Measurements from ENCODE around the gene ARL16. TPM values are rescaled to one million over a fixed set of nuclear protein-coding genes. Genes with fewer than 3 reads are reported as not detected.

ARL16 gene
- total RNA-seq, 1 experiment from 2014 or later: 46.7 TPM

DNA sequence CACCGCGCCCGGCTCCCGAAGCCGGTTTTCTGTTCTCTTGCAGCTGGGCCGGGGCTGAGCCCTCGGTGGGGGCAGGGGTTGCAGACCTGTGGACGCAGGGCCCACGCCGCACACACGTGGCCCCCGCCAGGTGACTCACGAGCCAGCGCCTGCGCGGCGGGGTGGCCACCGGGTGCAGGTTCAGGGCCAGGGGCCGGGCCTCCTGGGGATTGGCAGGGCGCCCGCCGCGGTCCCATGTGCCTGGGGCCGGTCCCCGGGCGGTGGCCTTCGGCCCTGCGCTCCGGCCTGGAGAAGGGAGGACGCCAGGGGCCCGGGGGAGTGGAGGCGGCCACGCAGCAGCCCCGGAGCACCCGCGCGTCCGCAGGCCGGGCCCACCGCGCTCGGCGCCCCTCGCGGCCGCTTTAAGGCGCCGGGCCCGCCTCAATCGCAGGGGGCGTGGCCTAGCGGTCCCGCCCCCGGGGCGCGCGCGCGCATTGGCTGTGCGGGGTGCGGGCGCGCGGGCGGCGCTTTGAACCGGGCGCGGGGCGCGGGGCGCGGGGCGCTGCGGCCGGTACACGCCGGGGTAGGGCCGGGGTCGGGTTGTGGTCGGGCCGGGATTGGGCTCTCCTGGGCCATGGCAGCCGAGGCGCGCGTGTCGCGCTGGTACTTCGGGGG, 28.3 kb upstream of the ARL16 start, which contains the start of gene SLC25A10 (continued):
- TF ChIP-seq SMAD3 (CRISPR knock-in tag; IDR thresholded peaks at IDR 0.05; ENCODE audit: borderline replicate concordance) (no peak), JAZF1 (CRISPR knock-in tag; IDR thresholded peaks at IDR 0.05) (no peak), NR2C2 (CRISPR knock-in tag; IDR thresholded peaks at IDR 0.05) (no peak), PRRX2 (CRISPR knock-in tag; IDR thresholded peaks at IDR 0.05) (no peak), FOXJ3 (CRISPR knock-in tag; IDR thresholded peaks at IDR 0.05; ENCODE audit: borderline replicate concordance) (no peak), FOXK1 (CRISPR knock-in tag; IDR thresholded peaks at IDR 0.05) (peak; percentile 42; the same call in 1 of the 2 replicates), TEAD4 (CRISPR knock-in tag; IDR thresholded peaks at IDR 0.05) (no peak), GTF2I (CRISPR knock-in tag; conservative IDR thresholded peaks at IDR 0.05) (no peak), ZNF121 (CRISPR knock-in tag; IDR thresholded peaks at IDR 0.05) (no peak), ZNF416 (CRISPR knock-in tag; IDR thresholded peaks at IDR 0.05) (peak; percentile 57; the same call in 1 of the 2 replicates), KAT7 (CRISPR knock-in tag; IDR thresholded peaks at IDR 0.05; ENCODE audit: borderline replicate concordance) (no peak), CBFB (CRISPR knock-in tag; IDR thresholded peaks at IDR 0.05; ENCODE audit: low read depth) (0 out of 2 replicates have a peak, but pooled peaks have one; percentile 20), ZNF671 (CRISPR knock-in tag; IDR thresholded peaks at IDR 0.05) (no peak), ETV6 (CRISPR knock-in tag; IDR thresholded peaks at IDR 0.05) (no peak)
- TF ChIP-seq, protein P1, sequence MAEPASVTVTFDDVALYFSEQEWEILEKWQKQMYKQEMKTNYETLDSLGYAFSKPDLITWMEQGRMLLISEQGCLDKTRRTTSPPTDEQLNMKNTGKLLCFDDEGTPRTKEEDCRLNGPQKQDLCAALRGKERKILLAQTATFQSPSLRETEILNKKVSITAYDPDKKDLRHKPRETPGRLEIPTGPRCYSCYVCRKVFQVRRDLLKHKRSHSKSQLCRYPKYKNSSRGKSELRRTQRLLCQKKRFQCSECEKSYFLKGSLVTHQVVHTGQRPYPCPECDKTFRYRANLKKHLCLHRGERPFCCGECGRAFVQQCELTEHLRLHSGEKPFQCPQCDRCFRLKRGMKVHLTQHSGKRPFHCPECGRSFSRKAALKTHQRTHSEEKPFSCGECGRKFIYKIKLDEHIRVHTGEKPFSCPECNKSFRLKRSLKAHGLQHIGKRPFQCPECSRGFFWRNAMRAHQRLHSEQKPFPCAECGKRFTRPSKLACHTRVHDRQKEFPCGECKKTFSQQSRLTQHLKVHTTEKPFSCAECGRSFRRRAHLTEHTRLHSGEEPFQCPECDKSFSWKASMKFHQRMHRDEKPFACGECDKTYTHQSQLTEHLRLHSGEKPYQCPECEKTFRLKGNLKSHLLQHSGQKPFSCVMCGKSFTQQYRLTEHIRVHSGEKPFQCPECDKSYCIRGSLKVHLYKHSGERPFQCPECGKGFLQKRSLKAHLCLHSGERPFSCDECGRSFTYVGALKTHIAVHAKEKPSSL (CRISPR knock-in tag; conservative IDR thresholded peaks at IDR 0.05): no peak
- TF ChIP-seq, protein P2, sequence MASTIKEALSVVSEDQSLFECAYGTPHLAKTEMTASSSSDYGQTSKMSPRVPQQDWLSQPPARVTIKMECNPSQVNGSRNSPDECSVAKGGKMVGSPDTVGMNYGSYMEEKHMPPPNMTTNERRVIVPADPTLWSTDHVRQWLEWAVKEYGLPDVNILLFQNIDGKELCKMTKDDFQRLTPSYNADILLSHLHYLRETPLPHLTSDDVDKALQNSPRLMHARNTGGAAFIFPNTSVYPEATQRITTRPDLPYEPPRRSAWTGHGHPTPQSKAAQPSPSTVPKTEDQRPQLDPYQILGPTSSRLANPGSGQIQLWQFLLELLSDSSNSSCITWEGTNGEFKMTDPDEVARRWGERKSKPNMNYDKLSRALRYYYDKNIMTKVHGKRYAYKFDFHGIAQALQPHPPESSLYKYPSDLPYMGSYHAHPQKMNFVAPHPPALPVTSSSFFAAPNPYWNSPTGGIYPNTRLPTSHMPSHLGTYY (CRISPR knock-in tag; IDR thresholded peaks at IDR 0.05): 0 out of 2 replicates have a peak, but pooled peaks have one; percentile 6
- TF ChIP-seq, protein P3, sequence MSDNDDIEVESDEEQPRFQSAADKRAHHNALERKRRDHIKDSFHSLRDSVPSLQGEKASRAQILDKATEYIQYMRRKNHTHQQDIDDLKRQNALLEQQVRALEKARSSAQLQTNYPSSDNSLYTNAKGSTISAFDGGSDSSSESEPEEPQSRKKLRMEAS (CRISPR knock-in tag; IDR thresholded peaks at IDR 0.05): peak; percentile 69; the same call in 1 of the 2 replicates
- TF ChIP-seq, protein P4, sequence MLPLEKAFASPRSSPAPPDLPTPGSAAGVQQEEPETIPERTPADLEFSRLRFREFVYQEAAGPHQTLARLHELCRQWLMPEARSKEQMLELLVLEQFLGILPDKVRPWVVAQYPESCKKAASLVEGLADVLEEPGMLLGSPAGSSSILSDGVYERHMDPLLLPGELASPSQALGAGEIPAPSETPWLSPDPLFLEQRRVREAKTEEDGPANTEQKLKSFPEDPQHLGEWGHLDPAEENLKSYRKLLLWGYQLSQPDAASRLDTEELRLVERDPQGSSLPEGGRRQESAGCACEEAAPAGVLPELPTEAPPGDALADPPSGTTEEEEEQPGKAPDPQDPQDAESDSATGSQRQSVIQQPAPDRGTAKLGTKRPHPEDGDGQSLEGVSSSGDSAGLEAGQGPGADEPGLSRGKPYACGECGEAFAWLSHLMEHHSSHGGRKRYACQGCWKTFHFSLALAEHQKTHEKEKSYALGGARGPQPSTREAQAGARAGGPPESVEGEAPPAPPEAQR (CRISPR knock-in tag; IDR thresholded peaks at IDR 0.05): no peak
- TF ChIP-seq, protein P5, sequence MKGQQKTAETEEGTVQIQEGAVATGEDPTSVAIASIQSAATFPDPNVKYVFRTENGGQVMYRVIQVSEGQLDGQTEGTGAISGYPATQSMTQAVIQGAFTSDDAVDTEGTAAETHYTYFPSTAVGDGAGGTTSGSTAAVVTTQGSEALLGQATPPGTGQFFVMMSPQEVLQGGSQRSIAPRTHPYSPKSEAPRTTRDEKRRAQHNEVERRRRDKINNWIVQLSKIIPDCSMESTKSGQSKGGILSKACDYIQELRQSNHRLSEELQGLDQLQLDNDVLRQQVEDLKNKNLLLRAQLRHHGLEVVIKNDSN (CRISPR knock-in tag; IDR thresholded peaks at IDR 0.05): peak; percentile 70; the same call in 1 of the 2 replicates
- TF ChIP-seq, protein P6, sequence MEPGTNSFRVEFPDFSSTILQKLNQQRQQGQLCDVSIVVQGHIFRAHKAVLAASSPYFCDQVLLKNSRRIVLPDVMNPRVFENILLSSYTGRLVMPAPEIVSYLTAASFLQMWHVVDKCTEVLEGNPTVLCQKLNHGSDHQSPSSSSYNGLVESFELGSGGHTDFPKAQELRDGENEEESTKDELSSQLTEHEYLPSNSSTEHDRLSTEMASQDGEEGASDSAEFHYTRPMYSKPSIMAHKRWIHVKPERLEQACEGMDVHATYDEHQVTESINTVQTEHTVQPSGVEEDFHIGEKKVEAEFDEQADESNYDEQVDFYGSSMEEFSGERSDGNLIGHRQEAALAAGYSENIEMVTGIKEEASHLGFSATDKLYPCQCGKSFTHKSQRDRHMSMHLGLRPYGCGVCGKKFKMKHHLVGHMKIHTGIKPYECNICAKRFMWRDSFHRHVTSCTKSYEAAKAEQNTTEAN (CRISPR knock-in tag; IDR thresholded peaks at IDR 0.05): 0 out of 2 replicates have a peak, but pooled peaks have one; percentile 14
- TF ChIP-seq, protein P7, sequence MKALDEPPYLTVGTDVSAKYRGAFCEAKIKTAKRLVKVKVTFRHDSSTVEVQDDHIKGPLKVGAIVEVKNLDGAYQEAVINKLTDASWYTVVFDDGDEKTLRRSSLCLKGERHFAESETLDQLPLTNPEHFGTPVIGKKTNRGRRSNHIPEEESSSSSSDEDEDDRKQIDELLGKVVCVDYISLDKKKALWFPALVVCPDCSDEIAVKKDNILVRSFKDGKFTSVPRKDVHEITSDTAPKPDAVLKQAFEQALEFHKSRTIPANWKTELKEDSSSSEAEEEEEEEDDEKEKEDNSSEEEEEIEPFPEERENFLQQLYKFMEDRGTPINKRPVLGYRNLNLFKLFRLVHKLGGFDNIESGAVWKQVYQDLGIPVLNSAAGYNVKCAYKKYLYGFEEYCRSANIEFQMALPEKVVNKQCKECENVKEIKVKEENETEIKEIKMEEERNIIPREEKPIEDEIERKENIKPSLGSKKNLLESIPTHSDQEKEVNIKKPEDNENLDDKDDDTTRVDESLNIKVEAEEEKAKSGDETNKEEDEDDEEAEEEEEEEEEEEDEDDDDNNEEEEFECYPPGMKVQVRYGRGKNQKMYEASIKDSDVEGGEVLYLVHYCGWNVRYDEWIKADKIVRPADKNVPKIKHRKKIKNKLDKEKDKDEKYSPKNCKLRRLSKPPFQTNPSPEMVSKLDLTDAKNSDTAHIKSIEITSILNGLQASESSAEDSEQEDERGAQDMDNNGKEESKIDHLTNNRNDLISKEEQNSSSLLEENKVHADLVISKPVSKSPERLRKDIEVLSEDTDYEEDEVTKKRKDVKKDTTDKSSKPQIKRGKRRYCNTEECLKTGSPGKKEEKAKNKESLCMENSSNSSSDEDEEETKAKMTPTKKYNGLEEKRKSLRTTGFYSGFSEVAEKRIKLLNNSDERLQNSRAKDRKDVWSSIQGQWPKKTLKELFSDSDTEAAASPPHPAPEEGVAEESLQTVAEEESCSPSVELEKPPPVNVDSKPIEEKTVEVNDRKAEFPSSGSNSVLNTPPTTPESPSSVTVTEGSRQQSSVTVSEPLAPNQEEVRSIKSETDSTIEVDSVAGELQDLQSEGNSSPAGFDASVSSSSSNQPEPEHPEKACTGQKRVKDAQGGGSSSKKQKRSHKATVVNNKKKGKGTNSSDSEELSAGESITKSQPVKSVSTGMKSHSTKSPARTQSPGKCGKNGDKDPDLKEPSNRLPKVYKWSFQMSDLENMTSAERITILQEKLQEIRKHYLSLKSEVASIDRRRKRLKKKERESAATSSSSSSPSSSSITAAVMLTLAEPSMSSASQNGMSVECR (CRISPR knock-in tag; IDR thresholded peaks at IDR 0.05; ENCODE audit: borderline replicate concordance): no peak
- TF ChIP-seq, protein P8, sequence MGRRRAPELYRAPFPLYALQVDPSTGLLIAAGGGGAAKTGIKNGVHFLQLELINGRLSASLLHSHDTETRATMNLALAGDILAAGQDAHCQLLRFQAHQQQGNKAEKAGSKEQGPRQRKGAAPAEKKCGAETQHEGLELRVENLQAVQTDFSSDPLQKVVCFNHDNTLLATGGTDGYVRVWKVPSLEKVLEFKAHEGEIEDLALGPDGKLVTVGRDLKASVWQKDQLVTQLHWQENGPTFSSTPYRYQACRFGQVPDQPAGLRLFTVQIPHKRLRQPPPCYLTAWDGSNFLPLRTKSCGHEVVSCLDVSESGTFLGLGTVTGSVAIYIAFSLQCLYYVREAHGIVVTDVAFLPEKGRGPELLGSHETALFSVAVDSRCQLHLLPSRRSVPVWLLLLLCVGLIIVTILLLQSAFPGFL (CRISPR knock-in tag; IDR thresholded peaks at IDR 0.05; ENCODE audit: borderline replicate concordance): peak; percentile 86; the same call in 1 of the 2 replicates
- TF ChIP-seq, protein P9, sequence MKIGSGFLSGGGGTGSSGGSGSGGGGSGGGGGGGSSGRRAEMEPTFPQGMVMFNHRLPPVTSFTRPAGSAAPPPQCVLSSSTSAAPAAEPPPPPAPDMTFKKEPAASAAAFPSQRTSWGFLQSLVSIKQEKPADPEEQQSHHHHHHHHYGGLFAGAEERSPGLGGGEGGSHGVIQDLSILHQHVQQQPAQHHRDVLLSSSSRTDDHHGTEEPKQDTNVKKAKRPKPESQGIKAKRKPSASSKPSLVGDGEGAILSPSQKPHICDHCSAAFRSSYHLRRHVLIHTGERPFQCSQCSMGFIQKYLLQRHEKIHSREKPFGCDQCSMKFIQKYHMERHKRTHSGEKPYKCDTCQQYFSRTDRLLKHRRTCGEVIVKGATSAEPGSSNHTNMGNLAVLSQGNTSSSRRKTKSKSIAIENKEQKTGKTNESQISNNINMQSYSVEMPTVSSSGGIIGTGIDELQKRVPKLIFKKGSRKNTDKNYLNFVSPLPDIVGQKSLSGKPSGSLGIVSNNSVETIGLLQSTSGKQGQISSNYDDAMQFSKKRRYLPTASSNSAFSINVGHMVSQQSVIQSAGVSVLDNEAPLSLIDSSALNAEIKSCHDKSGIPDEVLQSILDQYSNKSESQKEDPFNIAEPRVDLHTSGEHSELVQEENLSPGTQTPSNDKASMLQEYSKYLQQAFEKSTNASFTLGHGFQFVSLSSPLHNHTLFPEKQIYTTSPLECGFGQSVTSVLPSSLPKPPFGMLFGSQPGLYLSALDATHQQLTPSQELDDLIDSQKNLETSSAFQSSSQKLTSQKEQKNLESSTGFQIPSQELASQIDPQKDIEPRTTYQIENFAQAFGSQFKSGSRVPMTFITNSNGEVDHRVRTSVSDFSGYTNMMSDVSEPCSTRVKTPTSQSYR (CRISPR knock-in tag; IDR thresholded peaks at IDR 0.05): 0 out of 2 replicates have a peak, but pooled peaks have one; percentile 26
